Liver (tissue), 9 donors: ENCODE data around the gene CAMKMT. TPM values are rescaled to one million over a fixed set of nuclear protein-coding genes. Genes with fewer than 3 reads are reported as not detected.

Experiments
- DNase-seq: peaks from one replicate; pipeline ENCODE4 v3.0.0-alpha.2; 2017; ENCODE audit warnings: low spot score
- H3K27ac ChIP-seq, 2 donors: one replicate each; pipeline ENCODE4 v1.7.0; 2013; ENCODE audit warnings: inconsistent platforms in 2 of 2, low read length in 2 of 2, control low read depth in 1 of 2, low read depth in 1 of 2, mild to moderate bottlenecking in 1 of 2
- H3K27me3 ChIP-seq, 4 donors: one replicate each; pipeline versions ENCODE4 v1.6.1 to v1.7.0; 2013; ENCODE audit warnings: low read length in 3 of 4, inconsistent platforms in 1 of 4, mild to moderate bottlenecking in 1 of 4, moderate library complexity in 1 of 4; ENCODE audit not compliant: control insufficient read depth in 4 of 4, insufficient read depth in 4 of 4
- H3K36me3 ChIP-seq, 4 donors: one replicate each; pipeline versions ENCODE4 v1.6.1 to v1.7.0; 2013; ENCODE audit warnings: low read length in 3 of 4, mild to moderate bottlenecking in 3 of 4, low read depth in 1 of 4, moderate library complexity in 1 of 4; ENCODE audit not compliant: control insufficient read depth in 4 of 4, insufficient read depth in 3 of 4
- H3K4me1 ChIP-seq, 4 donors: one replicate each; pipeline versions ENCODE4 v1.6.1 to v1.7.0; 2013; ENCODE audit warnings: low read length in 3 of 4, mild to moderate bottlenecking in 3 of 4, moderate library complexity in 1 of 4; ENCODE audit not compliant: control insufficient read depth in 4 of 4, insufficient read depth in 4 of 4
- H3K4me3 ChIP-seq, 3 donors: one replicate each; pipeline versions ENCODE4 v1.6.1 to v1.7.0; 2013; ENCODE audit warnings: low read length in 3 of 3, control low read depth in 1 of 3, low read depth in 1 of 3, mild to moderate bottlenecking in 1 of 3
- H3K9ac ChIP-seq, 2 donors: one replicate each; pipeline ENCODE4 v1.7.0; 2013; ENCODE audit warnings: low read length in 2 of 2, mild to moderate bottlenecking in 2 of 2, moderate library complexity in 2 of 2, control low read depth in 1 of 2, low read depth in 1 of 2
- H3K9me3 ChIP-seq, 4 donors: one replicate each; pipeline versions ENCODE4 v1.6.1 to v1.7.0; 2013; ENCODE audit warnings: low read length in 3 of 4; ENCODE audit not compliant: control insufficient read depth in 4 of 4
- ATF3 ChIP-seq: IDR thresholded peaks from 2 replicates; pipeline ENCODE4 v1.6.1; 2016; ENCODE audit warnings: antibody characterized with exemption
- EGR1 ChIP-seq, 2 donors: IDR thresholded peaks; 2 replicates each; pipeline ENCODE4 v1.6.1; 2016 to 2018; ENCODE audit warnings: antibody characterized with exemption in 2 of 2, low read depth in 2 of 2
- FOXA1 ChIP-seq: IDR thresholded peaks from 2 replicates; pipeline ENCODE4 v1.6.1; 2016; ENCODE audit warnings: antibody characterized with exemption
- FOXA2 ChIP-seq: IDR thresholded peaks from 2 replicates; pipeline ENCODE4 v1.6.1; 2016; ENCODE audit warnings: antibody characterized with exemption
- GABPA ChIP-seq, 2 donors: IDR thresholded peaks in 1 of 2; conservative IDR thresholded peaks in 1 of 2; 2 replicates each; pipeline ENCODE4 v1.6.1; 2016; ENCODE audit warnings: antibody characterized with exemption in 2 of 2, mild to moderate bottlenecking in 1 of 2, moderate library complexity in 1 of 2
- HNF4A ChIP-seq, 2 donors: conservative IDR thresholded peaks; 2 replicates each; pipeline ENCODE4 v1.6.1; 2016; ENCODE audit warnings: antibody characterized with exemption in 2 of 2, mild to moderate bottlenecking in 2 of 2
- HNF4G ChIP-seq: IDR thresholded peaks from 2 replicates; pipeline ENCODE4 v1.6.1; 2016; ENCODE audit warnings: antibody characterized with exemption
- JUND ChIP-seq, 2 donors: IDR thresholded peaks; 2 replicates each; pipeline ENCODE4 v1.6.1; 2016; ENCODE audit warnings: antibody characterized with exemption in 2 of 2
- NR2F2 ChIP-seq: IDR thresholded peaks from 2 replicates; pipeline ENCODE4 v1.6.1; 2016; ENCODE audit warnings: antibody characterized with exemption
- RAD21 ChIP-seq, 2 donors: IDR thresholded peaks; 2 replicates each; pipeline ENCODE4 v1.6.1; 2016; ENCODE audit warnings: antibody characterized with exemption in 2 of 2, mild to moderate bottlenecking in 2 of 2
- RXRA ChIP-seq, 2 donors: IDR thresholded peaks; 2 replicates each; pipeline ENCODE4 v1.6.1; 2017 to 2018; ENCODE audit warnings: antibody characterized with exemption in 2 of 2, mild to moderate bottlenecking in 1 of 2
- SP1 ChIP-seq: IDR thresholded peaks from 2 replicates; pipeline ENCODE4 v1.6.1; 2018; ENCODE audit warnings: antibody characterized with exemption, mild to moderate bottlenecking
- TAF1 ChIP-seq: conservative IDR thresholded peaks from 2 replicates; pipeline ENCODE4 v1.6.1; 2016; ENCODE audit warnings: antibody characterized with exemption, mild to moderate bottlenecking
- YY1 ChIP-seq: IDR thresholded peaks from 2 replicates; pipeline ENCODE4 v1.6.1; 2016; ENCODE audit warnings: antibody characterized with exemption, mild to moderate bottlenecking
- WGBS: extraction: QIAGEN DNeasy Blood & Tissue Kit; methylation state at CpG from one replicate; pipeline ENCODE4 v1.1.7; 2013; 5-methylcytosine and 5-hydroxymethylcytosine counted together
- polyA plus RNA-seq, 2 donors: library from polyadenylated mRNA; stranded (reverse) in 1 of 2; unstranded in 1 of 2; fragments of 200-250 nt in 1 of 2; fragments of >200 nt in 1 of 2; fragmentation: Nextera tagmentation in 1 of 2; extraction: Ambion mirVana in 1 of 2; gene quantifications; one replicate each; pipeline versions ENCODE4 v1.2.1 to v1.2.3, GENCODE V29; 2013 to 2015
- total RNA-seq, 2 donors: library from RNA; depleted of rRNA; stranded (reverse); fragments of >200 nt; gene quantifications; one replicate each; pipeline ENCODE4 v1.2.3, GENCODE V29; 2014
- TF ChIP-seq, protein P1 (sequence below): IDR thresholded peaks from 2 replicates; pipeline ENCODE4 v1.6.1; 2016; ENCODE audit warnings: antibody characterized with exemption, mild to moderate bottlenecking
- TF ChIP-seq, protein P2 (sequence below): IDR thresholded peaks from 2 replicates; pipeline ENCODE4 v1.6.1; 2016; ENCODE audit warnings: antibody characterized with exemption
- TF ChIP-seq, protein P3 (sequence below): fragments of 150-350 bp; IDR thresholded peaks from 2 replicates; pipeline ENCODE4 v1.5.1; 2017; ENCODE audit warnings: improper control_type of control experiment, low read depth, low read length; ENCODE audit not compliant: missing input control
- TF ChIP-seq, protein P4 (sequence below): IDR thresholded peaks from 2 replicates; pipeline ENCODE4 v1.6.1; 2016; ENCODE audit warnings: antibody characterized with exemption
- donor health status: healthy.
- donor health status: healthy.
- donor health status: healthy.
- donor health status: healthy.
- donor health status: healthy.

The CAMKMT gene
- total and polyA plus RNA-seq, 4 donors: 1.5 to 12.7 (median 7.1) TPM

GRCh38 chr2:44722026-44722625 is 360.4 kb downstream of the CAMKMT start:
- H3K9ac ChIP-seq: no peak overlapping the region
- H3K27ac ChIP-seq: no peak overlapping the region
- no peaks in the 10 kb centered on the region for H3K27me3 ChIP-seq
- no peak overlapping the region for H3K4me3 ChIP-seq
- TF ChIP-seq ATF3 (no peak), RAD21 (IDR thresholded peaks at IDR 0.05) (no peak), GABPA (IDR thresholded peaks at IDR 0.05 in 1 of 2, conservative IDR thresholded peaks at IDR 0.05 in 1 of 2) (no peak), EGR1 (IDR thresholded peaks at IDR 0.05; ENCODE audit: low read depth in 2 of 2) (no peak), TAF1 (no peak), FOXA2 (no peak), SP1 (no peak), HNF4A (conservative IDR thresholded peaks at IDR 0.05) (no peak), RXRA (IDR thresholded peaks at IDR 0.05) (no peak), FOXA1 (no peak), HNF4G (no peak), JUND (IDR thresholded peaks at IDR 0.05) (no peak), YY1 (no peak), NR2F2 (no peak)
- TF ChIP-seq, protein P1, sequence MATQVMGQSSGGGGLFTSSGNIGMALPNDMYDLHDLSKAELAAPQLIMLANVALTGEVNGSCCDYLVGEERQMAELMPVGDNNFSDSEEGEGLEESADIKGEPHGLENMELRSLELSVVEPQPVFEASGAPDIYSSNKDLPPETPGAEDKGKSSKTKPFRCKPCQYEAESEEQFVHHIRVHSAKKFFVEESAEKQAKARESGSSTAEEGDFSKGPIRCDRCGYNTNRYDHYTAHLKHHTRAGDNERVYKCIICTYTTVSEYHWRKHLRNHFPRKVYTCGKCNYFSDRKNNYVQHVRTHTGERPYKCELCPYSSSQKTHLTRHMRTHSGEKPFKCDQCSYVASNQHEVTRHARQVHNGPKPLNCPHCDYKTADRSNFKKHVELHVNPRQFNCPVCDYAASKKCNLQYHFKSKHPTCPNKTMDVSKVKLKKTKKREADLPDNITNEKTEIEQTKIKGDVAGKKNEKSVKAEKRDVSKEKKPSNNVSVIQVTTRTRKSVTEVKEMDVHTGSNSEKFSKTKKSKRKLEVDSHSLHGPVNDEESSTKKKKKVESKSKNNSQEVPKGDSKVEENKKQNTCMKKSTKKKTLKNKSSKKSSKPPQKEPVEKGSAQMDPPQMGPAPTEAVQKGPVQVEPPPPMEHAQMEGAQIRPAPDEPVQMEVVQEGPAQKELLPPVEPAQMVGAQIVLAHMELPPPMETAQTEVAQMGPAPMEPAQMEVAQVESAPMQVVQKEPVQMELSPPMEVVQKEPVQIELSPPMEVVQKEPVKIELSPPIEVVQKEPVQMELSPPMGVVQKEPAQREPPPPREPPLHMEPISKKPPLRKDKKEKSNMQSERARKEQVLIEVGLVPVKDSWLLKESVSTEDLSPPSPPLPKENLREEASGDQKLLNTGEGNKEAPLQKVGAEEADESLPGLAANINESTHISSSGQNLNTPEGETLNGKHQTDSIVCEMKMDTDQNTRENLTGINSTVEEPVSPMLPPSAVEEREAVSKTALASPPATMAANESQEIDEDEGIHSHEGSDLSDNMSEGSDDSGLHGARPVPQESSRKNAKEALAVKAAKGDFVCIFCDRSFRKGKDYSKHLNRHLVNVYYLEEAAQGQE: no peak
- TF ChIP-seq, protein P2, sequence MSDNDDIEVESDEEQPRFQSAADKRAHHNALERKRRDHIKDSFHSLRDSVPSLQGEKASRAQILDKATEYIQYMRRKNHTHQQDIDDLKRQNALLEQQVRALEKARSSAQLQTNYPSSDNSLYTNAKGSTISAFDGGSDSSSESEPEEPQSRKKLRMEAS: no peak
- TF ChIP-seq, protein P3, sequence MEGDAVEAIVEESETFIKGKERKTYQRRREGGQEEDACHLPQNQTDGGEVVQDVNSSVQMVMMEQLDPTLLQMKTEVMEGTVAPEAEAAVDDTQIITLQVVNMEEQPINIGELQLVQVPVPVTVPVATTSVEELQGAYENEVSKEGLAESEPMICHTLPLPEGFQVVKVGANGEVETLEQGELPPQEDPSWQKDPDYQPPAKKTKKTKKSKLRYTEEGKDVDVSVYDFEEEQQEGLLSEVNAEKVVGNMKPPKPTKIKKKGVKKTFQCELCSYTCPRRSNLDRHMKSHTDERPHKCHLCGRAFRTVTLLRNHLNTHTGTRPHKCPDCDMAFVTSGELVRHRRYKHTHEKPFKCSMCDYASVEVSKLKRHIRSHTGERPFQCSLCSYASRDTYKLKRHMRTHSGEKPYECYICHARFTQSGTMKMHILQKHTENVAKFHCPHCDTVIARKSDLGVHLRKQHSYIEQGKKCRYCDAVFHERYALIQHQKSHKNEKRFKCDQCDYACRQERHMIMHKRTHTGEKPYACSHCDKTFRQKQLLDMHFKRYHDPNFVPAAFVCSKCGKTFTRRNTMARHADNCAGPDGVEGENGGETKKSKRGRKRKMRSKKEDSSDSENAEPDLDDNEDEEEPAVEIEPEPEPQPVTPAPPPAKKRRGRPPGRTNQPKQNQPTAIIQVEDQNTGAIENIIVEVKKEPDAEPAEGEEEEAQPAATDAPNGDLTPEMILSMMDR: no peak
- TF ChIP-seq, protein P4, sequence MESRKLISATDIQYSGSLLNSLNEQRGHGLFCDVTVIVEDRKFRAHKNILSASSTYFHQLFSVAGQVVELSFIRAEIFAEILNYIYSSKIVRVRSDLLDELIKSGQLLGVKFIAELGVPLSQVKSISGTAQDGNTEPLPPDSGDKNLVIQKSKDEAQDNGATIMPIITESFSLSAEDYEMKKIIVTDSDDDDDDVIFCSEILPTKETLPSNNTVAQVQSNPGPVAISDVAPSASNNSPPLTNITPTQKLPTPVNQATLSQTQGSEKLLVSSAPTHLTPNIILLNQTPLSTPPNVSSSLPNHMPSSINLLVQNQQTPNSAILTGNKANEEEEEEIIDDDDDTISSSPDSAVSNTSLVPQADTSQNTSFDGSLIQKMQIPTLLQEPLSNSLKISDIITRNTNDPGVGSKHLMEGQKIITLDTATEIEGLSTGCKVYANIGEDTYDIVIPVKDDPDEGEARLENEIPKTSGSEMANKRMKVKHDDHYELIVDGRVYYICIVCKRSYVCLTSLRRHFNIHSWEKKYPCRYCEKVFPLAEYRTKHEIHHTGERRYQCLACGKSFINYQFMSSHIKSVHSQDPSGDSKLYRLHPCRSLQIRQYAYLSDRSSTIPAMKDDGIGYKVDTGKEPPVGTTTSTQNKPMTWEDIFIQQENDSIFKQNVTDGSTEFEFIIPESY: no peak
- no peaks in the 10 kb centered on the region for H3K36me3 ChIP-seq
- H3K4me1 ChIP-seq: no peaks in the 10 kb centered on the region
- no peak for DNase-seq
- no peaks in the 10 kb centered on the region for H3K9me3 ChIP-seq
- WGBS: 88% methylated on average over 1 of the region's 1 CpG
